Suprapubic skin (tissue), 4 donors: ENCODE measurements around the gene TP53BP2.

Experiments
- CTCF ChIP-seq, 2 donors: fragments of 200-600 bp in 1 of 2; fragments of 450-650 bp in 1 of 2; sonication (generic) in 1 of 2; IDR thresholded peaks; one replicate each; pipeline ENCODE4 v1.5.1; 2016 to 2019; ENCODE audit warnings: antibody characterized with exemption in 2 of 2, mild to moderate bottlenecking in 1 of 2, moderate library complexity in 1 of 2
- EP300 ChIP-seq: sonication (generic); formaldehyde crosslinking; IDR thresholded peaks from one replicate; pipeline ENCODE4 v1.6.1; 2017; ENCODE audit warnings: antibody characterized with exemption
- POLR2A ChIP-seq, 2 donors: fragments of 450-650 bp; IDR thresholded peaks; one replicate each; pipeline ENCODE4 v1.6.1; 2017; ENCODE audit warnings: antibody characterized with exemption in 2 of 2, mild to moderate bottlenecking in 2 of 2, moderate library complexity in 2 of 2
- POLR2AphosphoS5 ChIP-seq, 3 donors: sonication (generic); formaldehyde crosslinking; IDR thresholded peaks; one replicate each; pipeline ENCODE4 v1.6.1; 2017; ENCODE audit warnings: antibody characterized with exemption in 3 of 3

- TF ChIP-seq POLR2A (IDR thresholded peaks at IDR 0.05) (no peak), CTCF (IDR thresholded peaks at IDR 0.05) (no peak), POLR2AphosphoS5 (IDR thresholded peaks at IDR 0.05) (no peak), EP300 (no peak)
Observed at GRCh38 chr1:223852337-223852736, 6.6 kb upstream of the TP53BP2 start.
